HG02852 (cell line): ENCODE data around the gene BRCA2.
A peak's percentile ranks its signal among the peaks of the same experiment; 100 is the strongest.

Experiments
- ATAC-seq: cut with Tn5 transposase; IDR thresholded peaks from one replicate; pipeline ENCODE4 v1.9.1; 2021; ENCODE audit warnings: mild to moderate bottlenecking, moderate library complexity; ENCODE audit not compliant: unreplicated experiment

The BRCA2 gene

DNA sequence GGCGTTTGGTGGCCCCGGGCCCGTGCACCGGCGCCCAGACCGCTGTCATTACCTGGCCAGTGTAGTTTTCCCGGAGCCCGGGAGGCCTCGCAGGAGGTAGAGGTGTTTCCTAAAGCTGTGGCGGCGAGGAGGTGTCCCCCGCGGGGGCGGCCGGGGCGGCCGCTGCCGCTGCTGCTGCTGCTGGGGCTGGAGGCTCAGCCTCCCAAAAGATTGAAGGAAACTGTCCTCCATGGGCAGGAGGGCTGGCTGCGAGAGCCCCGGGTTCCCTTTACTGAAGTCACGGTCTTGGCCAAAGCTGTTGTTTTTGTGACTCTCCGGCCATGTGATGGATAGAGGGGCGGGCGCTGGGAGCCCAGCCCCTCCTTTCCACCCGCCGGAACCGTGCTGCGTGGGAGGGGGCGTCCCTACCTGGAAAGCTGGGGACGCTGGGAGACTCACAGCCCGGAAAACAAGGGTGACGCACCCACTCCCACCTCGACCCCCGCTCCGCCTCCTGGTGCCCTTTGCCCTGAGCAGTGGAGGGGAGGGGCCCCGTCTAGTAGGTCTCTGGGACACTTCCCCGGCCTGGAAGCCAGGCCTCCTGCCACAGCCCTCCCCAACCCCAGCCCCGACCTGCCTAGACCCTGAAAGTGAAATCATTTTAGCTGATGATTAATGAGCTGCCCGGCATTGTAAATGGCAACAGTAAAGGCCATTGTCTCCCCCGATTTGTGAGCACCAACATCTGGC, 112.7 kb downstream of the BRCA2 start, which contains the start of gene N4BP2L1:
N4BP2L1 (minus strand) TSS at position 279 of the 729 bp plus-strand sequence; CDS start at position 231, 48 bp downstream.
- ATAC-seq: peak; percentile 69

DNA sequence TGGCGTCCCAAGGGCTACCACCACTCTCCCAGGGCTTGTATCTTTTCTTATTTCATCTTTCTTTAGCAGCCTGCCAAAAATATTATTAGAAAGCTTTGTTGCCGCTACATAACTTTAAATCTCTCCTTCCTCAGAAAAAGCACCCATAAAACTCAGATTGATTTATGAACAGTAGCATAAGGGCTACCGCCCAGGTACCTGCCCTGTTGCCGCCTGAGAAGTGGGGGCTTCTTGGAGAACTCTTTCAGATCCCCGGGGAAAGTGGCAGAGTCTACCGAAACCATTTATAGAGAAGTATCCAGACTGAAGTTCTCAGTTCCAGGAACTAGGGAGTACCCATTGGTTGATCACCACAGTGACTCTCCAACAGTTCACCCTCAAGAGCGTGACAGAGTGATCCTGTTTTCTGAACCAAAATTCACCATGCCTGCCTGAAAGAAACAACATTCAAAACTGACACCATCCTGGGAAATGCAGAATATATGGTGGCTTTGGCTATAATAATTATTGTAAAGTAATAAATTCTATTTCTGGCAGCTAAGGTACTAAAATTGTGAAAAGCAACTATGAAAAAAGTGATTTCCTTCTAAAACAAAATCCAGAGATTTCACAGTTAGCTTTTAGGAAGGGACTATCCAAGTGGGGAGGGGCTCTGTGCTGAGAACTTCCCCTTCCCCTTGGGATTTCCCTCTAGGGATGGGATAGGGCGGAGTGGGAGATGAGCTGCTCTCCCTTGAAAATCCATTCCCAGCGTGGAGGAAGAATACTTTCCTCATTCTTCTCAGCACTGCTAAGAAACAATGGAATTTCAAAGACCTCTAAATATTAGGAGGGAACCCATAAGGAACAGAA, 113.5 kb downstream of the BRCA2 start:
- ATAC-seq: no peak

DNA sequence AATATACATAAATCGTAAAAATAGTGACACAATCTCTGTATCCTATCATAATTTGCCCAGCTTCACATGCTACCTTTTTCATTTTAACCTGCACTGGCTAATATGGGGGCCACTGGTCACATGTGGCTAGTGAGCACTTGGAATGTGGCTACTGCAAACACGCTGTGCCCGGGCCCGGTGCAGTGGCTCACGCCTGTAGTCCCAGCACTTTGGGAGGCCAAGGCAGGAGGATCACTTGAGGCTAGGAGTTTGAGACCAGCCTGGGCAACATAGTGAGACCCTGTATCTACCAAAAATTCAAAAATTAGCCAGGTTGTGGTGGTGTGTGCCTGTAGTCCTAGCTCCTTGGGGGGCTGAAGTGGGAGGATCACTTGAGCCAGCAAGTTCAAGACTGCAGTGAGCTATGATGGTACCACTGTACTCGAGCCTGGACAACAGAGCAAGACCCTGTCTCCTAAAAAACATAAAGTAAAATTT, 114.2 kb downstream of the BRCA2 start:
- ATAC-seq: no peak

DNA sequence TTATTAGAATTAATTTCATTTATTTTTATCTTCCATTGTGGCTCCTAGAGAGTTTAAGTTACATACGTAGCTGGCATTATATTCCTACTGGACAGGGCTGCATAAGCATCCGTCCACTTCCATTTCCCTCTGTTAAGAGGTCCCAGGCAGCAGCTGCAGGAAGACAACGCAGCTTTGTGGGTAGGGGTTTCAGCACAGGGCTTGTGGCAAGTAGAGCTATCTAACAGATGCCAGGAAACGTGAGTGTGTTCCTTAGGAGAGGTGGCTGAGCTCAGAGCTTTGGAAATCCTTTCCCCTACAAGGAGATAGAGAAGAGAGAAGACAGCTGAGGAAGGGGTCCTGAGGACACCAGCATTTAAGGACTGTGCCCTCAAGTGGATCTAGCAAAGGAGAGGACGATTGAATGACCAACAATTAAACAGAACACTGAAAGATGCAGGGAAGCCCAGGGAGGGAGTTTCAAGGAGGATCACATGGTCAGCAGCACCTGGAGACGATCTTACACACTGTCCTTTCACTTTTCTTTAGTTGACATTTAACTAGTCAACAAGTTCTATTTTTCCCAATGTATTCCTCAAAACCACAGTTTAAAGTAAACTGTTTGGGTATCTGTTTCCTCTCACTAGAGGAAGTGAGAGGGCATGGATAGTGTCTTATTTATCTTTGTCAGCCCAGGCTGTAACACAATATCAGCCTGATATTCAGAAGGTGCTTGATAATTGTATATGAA, 114.9 kb downstream of the BRCA2 start:
- ATAC-seq: no peak

DNA sequence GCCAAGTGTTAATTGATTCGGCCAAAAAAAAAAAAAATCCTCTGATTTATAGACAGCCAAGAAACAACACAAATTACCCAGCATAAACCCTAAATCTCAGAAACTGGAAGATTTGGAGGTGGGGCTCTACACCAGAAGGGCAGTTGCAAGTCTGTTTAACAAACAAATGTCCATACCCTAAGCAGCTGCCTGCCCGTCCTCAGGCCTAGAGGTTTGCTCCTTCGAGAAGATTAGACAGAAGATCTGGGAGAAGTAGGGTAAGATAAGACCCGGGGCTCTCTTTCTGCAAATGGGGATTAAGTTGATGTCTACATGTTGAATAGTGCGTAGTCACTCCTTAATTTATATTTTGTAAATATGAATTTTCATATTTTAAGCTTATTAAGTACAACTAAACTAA, 116.1 kb downstream of the BRCA2 start:
- no peak for ATAC-seq

DNA sequence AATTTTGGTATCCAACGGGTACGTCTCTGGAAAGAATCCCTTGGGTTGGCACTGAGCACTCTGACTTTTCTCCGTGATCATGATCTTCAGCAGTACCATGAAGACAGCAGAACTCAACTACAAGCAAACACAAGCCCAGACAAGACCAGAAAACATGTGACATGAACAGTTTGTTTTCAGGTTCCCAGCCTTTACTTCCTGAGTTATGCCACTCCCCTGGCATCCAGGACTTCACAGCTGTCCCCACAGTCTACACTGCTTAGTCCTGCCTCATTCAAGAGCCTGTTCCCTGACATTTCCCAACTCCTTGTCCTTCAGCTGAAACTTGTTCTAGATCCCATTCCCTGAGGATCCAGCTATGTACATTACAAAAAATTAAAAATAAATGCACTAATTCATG, 117.5 kb downstream of the BRCA2 start:
- ATAC-seq: no peak

DNA sequence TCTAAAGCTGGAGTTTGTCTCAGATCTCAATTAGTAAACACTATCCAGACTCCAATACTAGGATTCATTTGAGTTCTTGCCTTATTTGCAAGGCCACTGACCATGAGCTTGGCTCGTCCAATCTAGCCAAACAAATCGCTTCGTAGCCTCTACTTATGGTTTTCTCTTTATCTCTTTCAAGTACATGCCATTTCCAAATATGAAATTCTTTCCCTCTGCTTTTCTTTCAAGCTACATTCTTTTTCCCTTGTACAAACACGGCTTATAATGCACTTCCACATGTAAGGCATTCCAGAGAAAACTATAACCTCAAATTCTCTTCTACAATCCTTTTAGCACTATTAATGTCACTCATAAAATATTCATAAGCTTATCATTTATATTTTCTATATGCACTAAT, 123.6 kb downstream of the BRCA2 start:
- no peak for ATAC-seq

DNA sequence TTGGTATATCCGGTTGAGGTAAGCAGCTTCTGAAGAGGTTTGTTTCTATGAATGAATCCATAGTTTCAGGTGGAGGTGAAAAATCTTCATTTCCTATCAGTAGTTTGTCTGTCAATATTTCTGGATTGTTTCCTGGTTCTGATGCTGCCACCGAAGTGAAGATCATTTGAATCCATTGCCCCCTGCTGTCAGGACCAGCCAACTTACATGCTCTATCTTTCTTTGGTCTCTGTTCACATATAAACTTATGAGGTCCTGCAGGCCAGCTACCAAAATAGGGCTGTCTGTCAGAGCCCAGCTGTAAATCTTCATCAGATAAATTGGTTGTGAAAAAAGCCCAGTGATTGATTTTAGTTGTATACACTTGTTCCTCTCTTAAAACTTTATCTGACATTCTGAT, 127.8 kb downstream of the BRCA2 start:
- no peak for ATAC-seq

DNA sequence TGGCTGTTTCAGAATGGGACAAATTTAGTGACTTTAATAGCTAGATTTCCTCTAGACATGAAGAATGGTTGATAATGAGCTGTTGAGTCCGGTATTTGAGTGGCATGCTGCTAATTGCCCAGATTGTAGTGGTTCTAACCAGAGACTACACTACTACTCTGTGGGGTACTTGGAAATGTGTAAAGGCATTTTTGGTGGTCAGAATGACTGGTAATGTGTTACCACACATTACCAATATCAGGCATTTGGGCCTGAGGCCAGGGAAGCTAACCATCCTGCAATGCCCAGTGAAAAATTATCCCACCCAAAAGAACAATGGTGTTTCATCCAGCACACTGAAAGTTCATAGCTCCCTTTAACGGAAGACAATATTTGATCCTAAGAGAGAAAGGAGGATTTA, 130.2 kb downstream of the BRCA2 start:
- no peak for ATAC-seq

DNA sequence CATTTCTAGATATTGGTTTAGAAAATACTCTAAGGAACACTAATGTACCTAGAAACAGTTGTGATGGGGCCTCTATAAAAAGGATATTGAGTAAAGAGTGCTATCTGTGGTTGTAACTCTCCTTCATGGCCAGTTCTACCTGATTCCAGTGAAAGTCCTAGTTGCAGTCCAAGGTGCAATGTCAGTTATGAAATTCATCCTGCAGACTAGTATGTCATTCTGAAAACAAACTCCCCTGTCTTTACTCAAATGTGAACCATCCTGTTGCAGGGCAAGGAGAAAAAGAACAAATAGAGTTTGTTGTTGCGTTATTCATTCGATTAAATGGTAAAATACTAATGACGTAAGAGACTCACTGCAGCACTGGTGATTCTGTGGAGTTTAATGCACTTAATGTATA, 130.9 kb downstream of the BRCA2 start:
- no peak for ATAC-seq

DNA sequence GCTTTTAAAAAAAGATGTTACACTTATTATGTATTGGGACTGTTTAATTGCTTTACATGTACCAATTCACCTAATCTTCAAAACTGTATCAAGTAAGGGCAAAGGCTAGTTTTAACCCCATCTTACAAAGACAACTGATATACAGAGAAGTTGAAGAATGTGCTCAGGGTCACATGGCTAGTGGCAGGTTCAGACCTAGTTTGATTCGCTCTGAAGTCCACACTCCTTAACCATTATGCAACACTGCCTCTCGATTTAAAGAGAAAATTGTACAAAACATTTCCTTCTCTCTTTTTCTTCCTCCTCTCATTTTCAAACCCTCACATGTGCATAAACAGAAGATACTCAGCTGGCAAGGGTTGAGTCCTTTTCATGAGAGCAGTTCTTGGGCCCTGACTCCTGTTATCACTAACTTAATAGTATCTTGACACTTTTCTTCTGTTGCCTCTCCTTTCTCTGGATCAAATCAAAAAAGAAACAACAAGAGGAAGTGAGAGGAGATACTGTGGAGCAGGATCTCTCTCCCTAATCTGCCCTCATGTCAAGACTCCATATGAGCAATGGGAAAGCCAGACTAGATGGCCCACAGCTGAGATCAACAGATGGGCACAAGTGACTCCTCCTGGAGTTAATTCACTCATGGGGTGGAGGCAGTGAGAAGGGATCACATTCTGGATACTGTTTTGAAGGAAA, 131.6 kb downstream of the BRCA2 start:
- ATAC-seq: no peak

DNA sequence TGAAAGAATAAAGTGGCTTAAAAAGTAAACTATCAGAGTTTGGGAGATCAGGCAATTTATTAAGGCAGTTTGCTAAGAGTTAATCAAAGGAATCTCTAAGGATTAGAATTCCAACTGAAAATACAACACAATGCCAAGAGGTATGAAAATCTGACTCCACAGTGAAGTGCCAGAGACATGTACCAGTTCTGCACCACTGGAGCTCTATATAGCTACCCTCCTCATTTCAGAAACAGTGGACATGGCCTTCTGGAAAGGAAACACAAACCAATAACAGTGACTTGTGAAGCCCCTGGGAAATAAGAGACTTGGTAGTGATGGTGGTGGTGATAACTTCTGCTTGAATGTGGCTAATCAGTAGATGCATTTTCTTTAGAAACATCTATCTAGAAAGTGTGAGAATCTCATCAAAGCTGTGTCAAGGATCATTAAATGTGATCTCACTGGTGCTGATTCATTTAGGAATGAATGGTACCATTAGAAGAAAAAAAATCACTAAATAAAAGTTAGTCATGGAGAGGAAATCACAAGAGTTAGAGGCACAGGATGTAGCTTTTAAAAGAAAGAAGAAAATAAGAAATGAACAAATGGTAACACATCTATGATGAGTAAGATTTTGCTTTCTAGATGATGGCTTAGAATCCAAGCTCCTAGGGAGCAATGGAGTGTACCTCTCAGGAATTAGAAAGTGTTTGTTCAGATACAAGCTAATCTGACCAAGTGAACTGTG, 132.8 kb downstream of the BRCA2 start:
- no peak for ATAC-seq

DNA sequence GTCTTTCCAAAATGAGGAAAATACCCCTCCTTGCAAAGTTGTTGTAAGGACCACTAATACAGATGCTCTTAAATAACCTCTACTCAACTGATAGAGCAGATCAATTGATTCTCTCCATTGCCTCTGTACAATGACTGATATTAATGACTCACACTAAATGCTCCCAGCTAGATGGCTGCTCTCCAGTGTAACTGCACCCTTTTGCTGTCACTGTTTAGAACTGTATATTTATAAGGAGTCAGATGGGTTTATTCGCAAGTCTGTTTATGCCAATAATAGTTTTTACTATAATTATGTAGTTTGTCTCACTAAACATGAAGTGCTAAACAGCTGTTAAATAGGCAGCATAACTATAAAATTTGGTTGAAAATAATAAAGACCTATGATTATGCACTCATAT, 133.7 kb downstream of the BRCA2 start:
- ATAC-seq: no peak
